Endothelial cell of umbilical vein (primary cell): ENCODE measurements around the gene RPRD2.

Source experiments
- EZH2 ChIP-seq: IDR thresholded peaks from 2 replicates; pipeline ENCODE4 v1.6.1; 2012; ENCODE audit warnings: borderline replicate concordance, low read depth, mild to moderate bottlenecking, moderate library complexity, low read length, inconsistent platforms; ENCODE audit not compliant: severe bottlenecking
- FOS ChIP-seq: IDR thresholded peaks from 2 replicates; pipeline ENCODE4 v1.6.1; 2011; ENCODE audit warnings: mild to moderate bottlenecking, low read length, moderate library complexity, borderline replicate concordance; ENCODE audit not compliant: insufficient read depth
- GATA2 ChIP-seq: IDR thresholded peaks from 2 replicates; pipeline ENCODE4 v1.7.0; 2011; ENCODE audit warnings: low read depth, mild to moderate bottlenecking, moderate library complexity, mixed read lengths, low read length; ENCODE audit not compliant: insufficient read length, insufficient read depth
- JUN ChIP-seq: IDR thresholded peaks from 2 replicates; pipeline ENCODE4 v1.6.1; 2011; ENCODE audit warnings: borderline replicate concordance, low read depth; ENCODE audit not compliant: insufficient read length, insufficient read depth
- MYC ChIP-seq: IDR thresholded peaks from one replicate; pipeline ENCODE4 v1.6.1; 2011; ENCODE audit warnings: mild to moderate bottlenecking, low read depth, low read length
- POLR2A ChIP-seq: IDR thresholded peaks from 2 replicates; pipeline ENCODE4 v1.6.1; 2012; ENCODE audit warnings: low read depth, mild to moderate bottlenecking, control low read depth, low read length
- POLR2AphosphoS5 ChIP-seq: IDR thresholded peaks from 2 replicates; pipeline ENCODE4 v1.6.1; 2012; ENCODE audit warnings: low read depth, mild to moderate bottlenecking, control low read depth, low read length, moderate library complexity; ENCODE audit not compliant: insufficient read depth
- TF ChIP-seq, protein P1 (sequence below), 2 donors: IDR thresholded peaks; 1 replicate in 1 of 2; 2 replicates in 1 of 2; pipeline ENCODE4 v1.5.1; 2011; ENCODE audit warnings: low read length in 2 of 2, mild to moderate bottlenecking in 2 of 2, moderate library complexity in 2 of 2, control low read depth in 1 of 2, inconsistent platforms in 1 of 2, low read depth in 1 of 2; ENCODE audit not compliant: insufficient read depth in 1 of 2; ENCODE audit errors: extremely low read depth in 1 of 2
- TF ChIP-seq, protein P2 (sequence below): IDR thresholded peaks from 2 replicates; pipeline ENCODE4 v1.6.1; 2011; ENCODE audit not compliant: insufficient read depth, insufficient read length

DNA sequence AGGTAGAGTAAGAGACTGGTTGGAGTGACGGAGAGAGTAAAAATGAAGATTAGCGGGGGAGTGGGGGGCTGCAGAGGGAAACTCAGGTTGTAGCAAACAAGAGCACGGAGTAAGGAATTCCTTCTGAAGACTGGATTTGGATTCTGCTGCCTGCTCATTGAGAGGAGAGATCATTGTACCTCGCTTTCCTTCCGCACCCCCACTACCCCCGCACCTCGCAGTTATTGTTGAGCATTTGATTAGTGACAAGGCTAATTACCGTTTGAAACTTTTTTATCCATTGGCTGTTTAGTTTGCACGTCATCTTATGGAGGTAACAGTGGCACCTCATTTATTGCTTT is 42.2 kb upstream of the RPRD2 start:
- TF ChIP-seq, protein P1, sequence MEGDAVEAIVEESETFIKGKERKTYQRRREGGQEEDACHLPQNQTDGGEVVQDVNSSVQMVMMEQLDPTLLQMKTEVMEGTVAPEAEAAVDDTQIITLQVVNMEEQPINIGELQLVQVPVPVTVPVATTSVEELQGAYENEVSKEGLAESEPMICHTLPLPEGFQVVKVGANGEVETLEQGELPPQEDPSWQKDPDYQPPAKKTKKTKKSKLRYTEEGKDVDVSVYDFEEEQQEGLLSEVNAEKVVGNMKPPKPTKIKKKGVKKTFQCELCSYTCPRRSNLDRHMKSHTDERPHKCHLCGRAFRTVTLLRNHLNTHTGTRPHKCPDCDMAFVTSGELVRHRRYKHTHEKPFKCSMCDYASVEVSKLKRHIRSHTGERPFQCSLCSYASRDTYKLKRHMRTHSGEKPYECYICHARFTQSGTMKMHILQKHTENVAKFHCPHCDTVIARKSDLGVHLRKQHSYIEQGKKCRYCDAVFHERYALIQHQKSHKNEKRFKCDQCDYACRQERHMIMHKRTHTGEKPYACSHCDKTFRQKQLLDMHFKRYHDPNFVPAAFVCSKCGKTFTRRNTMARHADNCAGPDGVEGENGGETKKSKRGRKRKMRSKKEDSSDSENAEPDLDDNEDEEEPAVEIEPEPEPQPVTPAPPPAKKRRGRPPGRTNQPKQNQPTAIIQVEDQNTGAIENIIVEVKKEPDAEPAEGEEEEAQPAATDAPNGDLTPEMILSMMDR (IDR thresholded peaks at IDR 0.05; ENCODE audit: extremely low read depth in 1 of 2, insufficient read depth in 1 of 2, low read depth in 1 of 2, low read length in 2 of 2), result no peak
- TF ChIP-seq JUN (no peak), POLR2AphosphoS5 (no peak), POLR2A (no peak), EZH2 (no peak), MYC (no peak), FOS (no peak), GATA2 (no peak)
- TF ChIP-seq, protein P2, sequence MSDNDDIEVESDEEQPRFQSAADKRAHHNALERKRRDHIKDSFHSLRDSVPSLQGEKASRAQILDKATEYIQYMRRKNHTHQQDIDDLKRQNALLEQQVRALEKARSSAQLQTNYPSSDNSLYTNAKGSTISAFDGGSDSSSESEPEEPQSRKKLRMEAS, result no peak
